Superior temporal gyrus (tissue), 1 donor: ENCODE measurements around the gene LRP1B.
"Not testable (repeated sequence)": the region's sequence is repeated elsewhere in the genome, so short reads cannot be mapped to it uniquely, and the experiment has no call there.

Experiments
- DNase-seq: peaks from one replicate; pipeline ENCODE4 v3.0.0-alpha.2; 2016; ENCODE audit errors: extremely low spot score

LRP1B gene

DNA sequence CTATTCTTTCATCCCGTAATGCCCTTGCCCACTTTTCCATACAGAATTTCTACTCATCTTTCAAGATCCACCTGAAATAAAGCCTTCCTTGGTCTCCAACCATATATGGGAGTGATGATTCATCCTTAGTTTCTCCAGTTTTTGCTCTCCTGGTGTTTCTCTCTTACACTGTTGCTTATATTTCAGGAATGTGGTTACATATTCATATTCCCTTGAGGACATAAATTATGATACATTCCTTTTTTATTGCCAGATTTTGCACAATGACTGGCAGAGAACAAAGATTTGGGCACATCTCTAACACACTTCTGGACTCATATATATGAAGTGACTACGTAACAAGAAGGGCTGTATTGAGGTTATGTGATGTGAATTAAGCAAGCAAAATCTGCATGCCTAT, 1777.3 kb downstream of the LRP1B start:
- DNase-seq, result no peak

DNA sequence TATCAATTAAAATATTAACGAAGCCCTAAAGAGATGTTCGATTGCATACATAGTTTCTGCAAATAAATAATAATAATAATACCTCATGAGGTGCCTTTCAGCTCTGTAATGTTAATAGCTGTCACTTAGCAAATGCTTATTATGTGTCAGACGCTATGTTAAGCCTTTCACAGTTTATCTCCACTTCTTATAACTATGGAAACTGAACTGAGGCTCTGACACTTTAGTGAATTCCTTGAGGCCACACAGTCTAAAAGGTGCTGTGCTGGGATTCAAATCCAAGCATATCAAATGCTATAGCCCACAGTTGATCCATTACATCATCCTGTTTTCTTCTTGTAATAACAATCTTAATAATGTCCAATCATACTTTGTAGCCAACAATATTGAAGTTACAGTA, 1779.1 kb downstream of the LRP1B start:
- no peak for DNase-seq

DNA sequence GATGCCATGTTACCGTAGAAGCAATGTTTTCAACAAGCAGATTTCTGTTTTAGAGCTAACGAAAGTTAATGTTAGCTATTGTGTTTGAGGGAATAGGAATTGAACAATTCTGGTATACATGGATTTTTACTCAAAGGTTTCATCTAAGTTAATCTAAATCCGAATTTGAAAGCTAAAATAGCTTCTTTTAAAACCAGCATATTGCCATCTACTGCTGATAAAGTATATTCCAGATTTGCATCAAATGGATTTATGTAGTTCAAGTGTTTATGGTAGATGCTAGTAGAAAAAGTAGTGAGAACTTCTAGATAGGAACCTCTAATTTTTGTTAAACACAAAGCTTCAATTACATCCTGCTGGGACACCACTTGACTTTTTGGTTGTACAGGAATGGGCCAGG, 1781.1 kb downstream of the LRP1B start:
- DNase-seq, result peak; percentile 20

DNA sequence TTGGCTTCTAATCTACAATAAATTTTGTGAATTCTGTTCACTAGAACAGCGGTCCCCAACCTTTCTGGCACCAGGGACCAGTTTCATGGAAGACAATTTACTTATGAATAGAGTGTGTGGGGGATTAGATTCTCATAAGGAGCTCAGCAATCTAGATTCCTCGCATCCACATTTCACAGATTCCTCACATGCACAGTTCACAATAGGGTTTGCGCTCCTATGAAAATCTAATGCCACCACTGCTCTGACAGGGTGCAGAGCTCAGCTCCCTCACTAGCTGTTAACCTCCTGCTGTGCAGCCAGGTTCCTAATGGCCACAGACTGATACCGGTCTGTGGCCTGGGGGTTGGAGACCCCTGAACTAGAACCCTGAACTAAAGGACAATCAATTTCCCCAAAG, 1782.0 kb downstream of the LRP1B start:
- no peak for DNase-seq

DNA sequence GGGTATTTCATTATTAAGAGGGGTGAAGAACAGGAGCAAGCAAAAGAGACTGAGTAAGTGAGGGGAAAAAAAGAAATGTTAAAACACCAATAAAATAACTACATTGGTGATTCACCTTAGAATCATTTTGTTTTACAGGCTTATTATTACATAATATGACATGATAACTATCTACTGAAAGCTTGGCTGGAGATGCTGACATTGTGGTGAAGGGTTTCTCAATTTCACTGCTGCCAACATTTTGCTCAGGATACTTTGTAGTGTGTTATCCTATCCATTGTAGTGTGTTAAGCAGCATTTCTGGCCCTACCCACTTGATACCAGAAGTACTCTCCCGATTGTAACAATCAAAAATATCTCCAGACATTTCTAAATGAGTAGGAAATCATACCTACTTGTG, 1786.0 kb downstream of the LRP1B start:
- DNase-seq, result no peak

DNA sequence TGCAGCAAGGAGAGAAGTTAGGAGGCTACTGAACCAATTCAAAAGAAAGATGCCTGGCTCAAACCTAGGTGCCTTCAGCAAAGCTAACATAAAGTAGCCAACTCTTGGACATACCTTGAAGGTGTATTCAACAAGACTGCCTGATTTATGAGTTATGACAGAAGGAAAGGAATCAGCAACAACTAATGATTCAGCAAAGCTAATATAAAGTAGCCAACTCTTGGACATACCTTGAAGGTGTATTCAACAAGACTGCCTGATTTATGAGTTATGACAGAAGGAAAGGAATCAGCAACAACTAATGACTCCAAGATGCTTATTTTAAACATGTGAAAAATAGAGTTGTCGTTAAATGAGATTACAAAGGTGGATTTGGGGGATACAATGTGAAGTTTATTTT, 1786.5 kb downstream of the LRP1B start:
- DNase-seq, result not testable (repeated sequence)

DNA sequence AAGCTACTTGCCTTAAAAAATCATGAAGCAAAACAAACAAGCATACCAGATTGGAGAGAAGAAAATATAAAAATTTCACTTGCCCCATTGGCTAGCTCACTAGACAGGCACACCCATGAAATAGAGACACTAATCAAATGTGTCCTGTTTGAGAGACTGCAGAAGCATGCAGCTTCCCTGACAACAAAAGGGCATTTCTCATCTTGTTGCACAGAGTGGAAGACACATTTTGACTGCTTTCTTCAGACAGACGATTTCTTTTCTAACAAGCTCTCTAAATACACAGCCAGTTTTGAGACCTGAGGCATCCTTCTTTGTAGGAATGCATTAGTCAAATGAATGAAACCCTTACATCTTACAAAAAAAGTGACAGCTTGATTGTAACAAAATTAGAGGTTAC, 1792.0 kb downstream of the LRP1B start:
- DNase-seq, result no peak

DNA sequence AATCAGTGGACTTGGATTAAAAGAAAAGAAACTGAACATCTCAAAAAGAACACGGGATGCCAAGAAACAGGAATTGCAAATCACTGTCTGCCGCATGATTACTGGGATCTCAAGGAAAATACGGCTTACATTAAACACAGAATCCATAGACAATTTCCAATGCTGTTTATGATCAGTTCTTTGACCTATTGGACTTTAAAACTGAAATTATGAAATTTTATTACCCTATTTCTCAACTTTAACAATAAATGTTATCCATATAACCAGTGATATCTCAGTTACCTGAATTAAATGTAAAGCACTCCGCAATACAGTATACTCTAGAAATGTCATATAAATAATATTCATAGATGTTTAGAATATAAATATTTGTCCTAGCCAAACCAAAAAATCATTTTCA, 1793.8 kb downstream of the LRP1B start:
- no peak for DNase-seq

DNA sequence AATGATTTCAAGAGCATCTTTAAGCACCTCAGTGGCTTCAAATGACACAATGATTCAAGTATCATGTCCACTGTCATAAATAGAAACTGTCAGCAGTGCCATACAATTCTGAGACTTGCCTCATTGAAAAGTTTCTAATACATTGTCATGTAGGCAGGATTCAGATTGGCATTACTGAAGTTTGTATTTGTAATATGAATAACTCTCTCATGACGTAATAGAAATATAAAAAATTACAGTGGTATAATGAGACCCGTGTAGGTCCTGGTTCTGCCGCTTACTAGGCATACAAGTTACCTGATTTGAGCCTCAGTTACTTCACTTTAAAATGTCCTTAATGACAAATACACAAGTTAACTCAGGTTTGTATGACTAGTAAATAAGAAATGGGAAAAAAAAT, 1814.5 kb downstream of the LRP1B start:
- no peak for DNase-seq

DNA sequence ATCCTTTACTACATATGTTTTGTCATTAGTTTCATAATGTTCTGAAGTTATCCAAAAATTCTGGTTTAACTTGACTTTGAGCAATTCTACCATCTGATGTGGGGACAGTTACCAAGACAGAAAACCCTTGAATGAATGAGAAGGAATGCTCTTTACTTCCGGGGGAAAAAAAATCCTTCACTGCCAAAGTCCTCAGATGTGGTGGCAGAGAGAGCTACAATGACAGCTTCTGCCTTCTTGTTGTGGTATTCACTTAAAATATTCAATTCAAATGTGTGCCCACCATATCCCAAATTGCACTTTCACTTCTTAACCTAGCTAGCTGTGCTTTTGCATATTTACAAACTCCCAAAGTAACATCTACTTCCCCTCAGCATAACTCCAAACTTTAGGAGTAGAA, 1818.9 kb downstream of the LRP1B start:
- DNase-seq, result no peak

DNA sequence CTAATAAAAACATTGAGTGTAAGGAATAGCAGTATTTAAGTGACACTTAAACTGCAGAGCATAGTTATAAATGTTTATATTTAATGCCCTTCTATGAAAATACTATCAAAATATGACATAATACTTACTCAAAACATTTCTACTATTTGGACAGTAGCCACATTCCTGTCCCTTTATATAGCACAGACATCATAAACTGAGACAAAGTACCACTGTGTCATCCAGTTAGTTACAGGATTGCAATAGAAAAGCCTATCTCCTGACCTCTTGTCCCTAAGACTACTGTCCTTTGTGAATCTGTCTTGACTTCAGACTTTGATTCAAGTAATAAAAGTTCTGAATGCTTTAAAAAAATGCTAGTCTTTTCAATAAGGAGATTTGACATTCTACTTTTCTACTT, 1822.1 kb downstream of the LRP1B start:
- no peak for DNase-seq

DNA sequence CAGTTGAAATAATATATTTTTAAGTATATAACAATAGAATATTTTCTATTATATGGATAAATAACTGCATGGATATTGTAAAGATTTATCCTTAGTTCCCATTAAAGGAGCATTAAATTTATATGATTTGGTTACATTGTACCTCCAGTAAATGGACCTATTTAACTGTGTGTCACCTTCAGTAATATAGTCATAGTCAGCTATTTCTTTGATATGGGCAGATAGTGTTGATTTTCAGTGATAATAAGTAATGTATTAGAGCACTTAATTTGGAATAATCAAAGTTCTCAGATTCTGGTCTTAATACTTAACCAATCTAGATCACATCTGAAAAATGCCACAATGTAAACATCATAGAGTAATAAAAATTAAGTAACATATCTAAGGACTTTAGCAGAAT, 1823.3 kb downstream of the LRP1B start:
- DNase-seq, result no peak

DNA sequence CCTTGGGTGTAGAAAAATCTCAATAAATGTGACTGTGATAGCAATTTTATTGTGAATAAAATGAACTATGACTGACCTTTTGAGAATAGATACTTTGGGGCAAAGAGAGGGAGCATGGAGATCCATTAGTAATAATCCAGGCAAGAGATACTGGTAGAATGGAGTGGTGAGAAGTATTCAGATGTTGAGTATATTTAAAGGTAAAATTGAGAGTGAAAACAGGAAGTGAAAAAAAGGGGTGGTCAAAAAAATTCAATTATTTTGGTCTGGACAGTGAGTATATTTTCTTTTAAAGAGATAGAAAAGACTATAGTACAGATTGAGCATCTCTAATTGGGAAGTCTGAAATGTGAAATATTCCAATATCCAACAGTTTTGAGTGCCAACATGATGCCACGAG, 1835.0 kb downstream of the LRP1B start:
- DNase-seq, result no peak

DNA sequence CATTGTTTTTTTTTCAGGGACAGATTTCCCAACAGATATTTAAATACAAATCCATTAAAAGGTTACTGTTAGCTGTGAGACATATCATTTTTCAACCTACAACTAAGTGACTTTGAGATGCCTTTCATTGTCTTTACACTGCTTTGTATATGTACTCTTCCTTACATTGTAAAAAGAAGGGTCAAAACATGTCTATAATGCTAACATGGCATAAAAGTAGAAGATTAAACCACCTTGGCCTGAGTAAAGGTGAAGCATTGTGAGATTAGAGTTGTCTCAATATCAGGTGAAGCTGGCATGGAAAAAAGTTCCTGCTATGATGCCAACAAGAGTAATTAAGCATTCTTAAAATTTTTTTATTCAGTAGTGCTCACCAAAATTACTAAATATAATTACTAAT, 1842.1 kb downstream of the LRP1B start:
- DNase-seq, result no peak

DNA sequence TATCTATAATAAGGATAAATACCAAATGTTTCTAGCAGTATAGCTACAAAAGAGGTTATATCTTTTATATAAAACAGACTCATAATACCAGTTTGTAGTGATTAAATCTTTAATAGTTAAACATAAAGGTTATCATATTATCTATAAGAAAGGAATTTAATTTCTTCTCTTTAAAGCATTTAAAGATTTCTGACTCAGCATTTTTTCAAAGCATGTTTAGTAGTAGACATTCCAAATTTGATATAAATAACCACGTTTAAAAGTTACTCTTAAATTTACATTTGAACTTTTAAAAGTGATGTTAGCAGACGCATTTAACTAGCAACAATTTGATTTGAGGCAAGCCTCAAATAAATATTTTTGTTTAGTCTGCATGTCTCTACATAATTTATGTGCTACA, 1842.6 kb downstream of the LRP1B start:
- no peak for DNase-seq

DNA sequence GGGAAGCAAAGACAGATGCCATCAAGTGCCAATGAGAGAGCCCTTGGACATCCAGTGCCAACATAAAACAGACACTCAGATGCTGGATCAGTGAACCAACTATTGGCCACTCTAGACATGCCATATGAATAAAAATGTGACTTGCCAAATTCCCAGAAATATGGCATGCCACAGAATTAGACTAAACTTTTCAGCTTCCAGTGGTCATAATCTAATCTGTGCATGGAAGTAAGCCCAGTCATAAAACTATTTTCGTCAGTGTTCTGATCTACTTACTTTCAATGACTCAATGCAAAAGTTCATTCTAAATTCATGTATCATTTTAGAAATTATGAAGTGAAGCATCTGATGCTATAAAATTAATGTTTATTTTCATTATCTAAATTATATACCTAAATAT, 1844.4 kb downstream of the LRP1B start:
- DNase-seq, result no peak

DNA sequence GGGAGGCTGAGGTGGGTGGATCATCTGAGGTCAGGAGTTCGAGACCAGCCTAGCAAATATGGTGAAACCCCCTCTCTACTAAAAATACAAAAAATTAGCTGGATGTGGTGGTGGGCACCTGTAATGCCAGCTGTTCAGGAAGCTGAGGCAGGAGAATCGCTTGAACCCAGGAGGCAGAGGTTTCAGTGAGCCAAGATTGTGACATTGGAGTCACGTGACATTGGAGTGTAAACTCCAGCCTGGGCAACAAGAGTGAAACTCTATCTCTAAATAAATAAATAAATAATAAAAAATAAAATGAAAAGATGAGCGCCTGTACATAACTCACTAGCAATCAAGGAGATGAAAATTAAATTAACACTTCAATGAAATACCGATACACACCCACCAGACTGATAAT, 1853.5 kb downstream of the LRP1B start:
- DNase-seq, result not testable (repeated sequence)

DNA sequence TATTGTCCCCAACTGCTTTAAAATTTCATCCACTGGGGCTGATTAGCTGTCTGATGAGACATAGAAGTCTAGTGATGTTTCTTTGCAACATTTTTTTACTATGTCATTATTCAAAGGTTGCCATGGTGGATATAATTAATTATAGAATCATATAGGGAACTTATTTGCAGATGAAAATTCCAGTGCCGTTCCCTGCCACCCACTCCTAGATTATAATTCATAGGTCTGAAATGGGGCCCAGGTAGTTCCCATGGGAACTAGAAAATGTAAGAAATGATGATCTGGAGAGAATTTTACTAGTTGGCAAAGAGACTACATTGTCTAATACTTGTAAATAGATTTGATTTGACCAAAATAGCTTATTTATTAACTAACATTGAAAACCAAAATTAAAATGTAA, 1854.2 kb downstream of the LRP1B start:
- DNase-seq, result no peak

DNA sequence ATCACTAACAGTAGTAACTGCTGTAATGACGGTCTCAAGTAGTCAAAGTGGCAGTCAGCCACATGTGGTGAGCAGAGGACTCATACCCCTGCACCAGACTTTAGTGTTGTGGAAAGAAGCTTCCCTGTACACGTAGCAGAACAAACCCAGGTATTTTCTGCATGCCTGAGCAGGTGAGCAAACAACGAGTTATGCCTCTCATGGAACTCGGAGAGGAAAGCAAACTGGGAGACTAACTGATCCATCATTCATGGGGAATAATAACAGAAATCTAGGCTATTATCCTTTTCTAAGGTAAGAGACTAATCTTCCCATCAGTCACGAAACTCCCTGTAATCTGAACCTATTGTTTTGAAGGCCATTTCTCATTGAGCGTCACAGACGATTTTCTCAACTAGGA, 1855.4 kb downstream of the LRP1B start:
- DNase-seq, result no peak

DNA sequence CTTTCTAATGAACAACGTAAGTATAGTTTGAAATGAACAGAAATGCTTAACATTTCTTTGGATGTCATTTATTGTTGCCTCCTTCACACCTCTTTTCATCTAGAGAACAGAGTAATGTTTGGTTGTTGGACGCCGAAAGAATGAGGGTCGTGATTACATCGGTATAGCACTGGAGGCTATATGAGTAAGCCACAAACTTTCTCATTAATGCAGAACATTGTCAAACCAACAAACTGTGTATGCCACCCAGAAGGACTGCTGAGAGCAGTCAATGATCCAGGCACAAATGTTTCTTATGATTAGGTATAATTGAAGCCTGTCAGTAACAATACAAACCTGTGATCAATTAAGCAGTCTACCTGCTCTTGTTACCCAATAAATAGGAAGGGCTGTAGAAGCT, 1855.9 kb downstream of the LRP1B start:
- no peak for DNase-seq

DNA sequence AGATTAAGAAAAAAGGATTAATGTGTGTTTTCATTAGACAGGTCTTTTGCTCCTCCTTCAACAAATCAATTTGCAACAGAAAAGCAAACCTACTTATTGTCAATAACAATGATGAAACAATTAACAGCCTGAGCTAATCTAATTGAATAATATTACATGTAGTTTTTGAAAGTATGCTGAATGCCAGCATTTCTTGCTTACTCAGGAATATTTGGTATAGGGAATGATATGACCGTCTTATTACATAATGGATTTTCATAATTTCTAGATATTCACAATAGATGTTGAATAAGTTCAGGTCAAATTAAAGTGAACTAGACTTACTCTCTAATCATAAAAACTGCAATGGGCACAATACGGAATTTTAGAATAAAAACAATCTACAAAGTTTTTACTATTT, 1856.9 kb downstream of the LRP1B start:
- no peak for DNase-seq

DNA sequence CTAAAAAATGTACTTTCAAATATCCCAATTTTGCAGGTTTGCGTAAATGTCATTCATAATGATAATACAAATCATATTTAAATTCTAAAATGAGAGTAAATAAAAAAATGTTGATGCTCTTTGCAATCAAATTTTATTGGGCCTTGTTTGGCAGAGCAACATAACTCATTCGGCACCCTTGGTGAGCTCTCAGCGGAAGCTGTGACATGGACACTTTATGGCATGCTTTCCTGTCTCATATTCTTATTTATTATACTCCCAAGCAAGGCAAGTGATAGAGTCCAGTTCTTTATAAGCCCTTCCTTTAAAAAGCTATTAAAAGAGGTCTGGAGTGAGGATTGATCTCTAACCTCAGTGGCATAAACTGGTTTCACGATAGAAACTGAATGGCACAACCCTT, 1857.4 kb downstream of the LRP1B start:
- DNase-seq, result no peak

DNA sequence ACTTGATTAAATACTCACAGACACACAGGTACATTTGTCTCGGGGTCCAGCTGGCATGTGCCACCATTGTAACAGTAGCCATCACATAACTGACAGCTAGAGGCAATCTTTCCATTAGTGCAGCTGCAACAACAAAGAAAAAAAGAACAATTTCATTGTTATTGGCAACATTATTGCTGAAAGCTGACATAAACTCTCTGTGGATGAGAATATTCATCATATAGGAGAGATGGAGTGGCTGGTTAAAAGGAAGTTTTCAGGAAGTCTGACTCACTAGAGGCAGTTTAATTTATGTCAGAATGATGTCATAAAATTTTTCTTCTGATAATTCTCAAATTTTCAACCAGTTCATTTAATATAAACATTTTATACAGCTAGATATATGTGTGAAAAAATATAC, 1860.6 kb downstream of the LRP1B start:
- DNase-seq, result no peak

DNA sequence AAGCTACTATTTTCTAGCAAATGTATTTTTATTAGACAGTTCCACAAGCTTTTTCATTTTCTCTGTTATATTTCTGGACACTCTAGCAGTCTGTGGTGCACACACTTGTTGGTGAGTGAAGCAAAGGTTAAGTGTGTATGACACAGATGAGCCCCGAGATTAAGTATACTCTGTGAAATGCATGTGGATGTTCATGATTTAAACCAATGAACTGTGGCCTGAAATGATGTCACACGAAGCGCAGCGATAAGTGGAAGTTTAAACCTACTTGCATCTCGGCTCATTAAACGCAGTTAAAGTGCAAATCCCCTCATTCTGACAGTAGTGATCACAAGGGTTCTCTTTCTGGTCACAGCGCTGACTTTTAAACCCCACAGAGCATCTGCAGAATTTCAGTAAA, 1861.8 kb downstream of the LRP1B start:
- DNase-seq, result no peak

DNA sequence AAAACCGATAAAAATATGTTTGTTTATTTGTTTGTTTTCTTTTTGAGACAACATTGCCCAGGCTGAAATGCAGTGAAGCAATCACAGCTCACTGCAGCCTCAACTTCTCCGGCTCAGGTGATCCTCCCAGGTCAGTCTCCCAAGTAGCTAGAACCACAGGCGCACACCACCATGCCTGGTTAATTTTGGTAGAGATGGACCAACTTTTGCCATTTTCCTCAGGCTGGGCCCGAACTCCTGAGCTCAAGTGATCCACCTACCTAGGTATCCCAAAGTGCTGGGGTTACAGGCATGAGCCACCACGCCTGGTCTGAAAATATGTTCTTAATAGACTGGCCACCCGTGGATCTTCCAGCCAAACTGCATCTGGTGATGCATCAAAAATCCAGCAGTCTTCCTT, 1867.9 kb downstream of the LRP1B start:
- no peak for DNase-seq
